GM19099 (cell line): ENCODE measurements around the gene CAST.

ENCODE experiments used
- POLR2A ChIP-seq: IDR thresholded peaks from 3 replicates; pipeline ENCODE4 v1.6.1; 2011; ENCODE audit warnings: low read depth; ENCODE audit not compliant: insufficient read length; ENCODE audit errors: extremely low read depth

Gene CAST

DNA sequence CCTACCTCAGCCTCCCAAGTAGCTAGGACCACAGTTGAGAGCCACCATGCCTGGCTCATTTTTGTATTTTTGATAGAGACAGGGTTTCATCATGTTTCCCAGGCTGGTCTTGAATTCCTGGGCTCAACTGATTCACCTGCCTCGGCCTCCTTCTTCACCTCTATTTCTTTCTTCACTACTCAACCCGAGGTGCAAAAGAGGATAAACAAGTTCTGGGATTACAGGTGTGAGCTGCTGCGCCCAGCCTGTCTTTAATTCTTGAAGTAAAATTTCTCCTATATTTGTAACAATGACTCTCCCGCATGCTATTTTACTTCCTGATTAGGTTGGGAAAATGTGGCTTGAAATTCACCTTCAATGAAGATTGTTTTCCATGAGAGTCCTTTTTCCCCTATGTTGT lies 46.4 kb downstream of the CAST start:
- no peak for TF ChIP-seq POLR2A

DNA sequence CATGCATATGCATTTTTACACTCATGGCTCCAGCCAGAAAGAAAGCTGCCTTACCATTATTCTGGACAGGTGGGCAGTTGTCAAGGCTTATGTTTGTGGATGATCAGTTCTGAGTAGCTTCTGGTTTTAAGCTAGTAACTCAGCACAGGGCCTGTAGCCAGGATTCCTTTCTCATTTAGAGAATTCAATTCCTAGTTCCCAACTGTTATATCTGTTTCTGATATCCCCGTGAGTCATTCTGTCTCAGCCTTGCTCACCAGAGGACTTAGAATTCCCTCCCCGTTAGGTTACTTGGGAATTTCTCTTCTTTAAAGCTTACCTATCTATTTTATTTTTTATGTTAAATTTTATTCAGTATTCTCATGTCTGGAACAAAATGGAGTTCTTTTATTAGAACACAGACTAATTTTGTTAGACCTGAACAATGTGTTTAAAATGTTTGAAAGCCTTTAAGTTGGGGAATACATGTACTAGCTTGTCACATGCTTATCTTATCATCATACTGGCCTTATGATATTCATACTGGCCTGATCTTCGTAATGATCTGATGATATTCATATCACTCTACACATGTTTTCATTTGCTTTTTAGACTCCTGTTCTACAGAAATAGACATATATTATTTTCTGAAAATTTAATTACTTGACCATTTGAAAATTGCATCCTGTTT lies 47.1 kb downstream of the CAST start:
- no peak for TF ChIP-seq POLR2A

DNA sequence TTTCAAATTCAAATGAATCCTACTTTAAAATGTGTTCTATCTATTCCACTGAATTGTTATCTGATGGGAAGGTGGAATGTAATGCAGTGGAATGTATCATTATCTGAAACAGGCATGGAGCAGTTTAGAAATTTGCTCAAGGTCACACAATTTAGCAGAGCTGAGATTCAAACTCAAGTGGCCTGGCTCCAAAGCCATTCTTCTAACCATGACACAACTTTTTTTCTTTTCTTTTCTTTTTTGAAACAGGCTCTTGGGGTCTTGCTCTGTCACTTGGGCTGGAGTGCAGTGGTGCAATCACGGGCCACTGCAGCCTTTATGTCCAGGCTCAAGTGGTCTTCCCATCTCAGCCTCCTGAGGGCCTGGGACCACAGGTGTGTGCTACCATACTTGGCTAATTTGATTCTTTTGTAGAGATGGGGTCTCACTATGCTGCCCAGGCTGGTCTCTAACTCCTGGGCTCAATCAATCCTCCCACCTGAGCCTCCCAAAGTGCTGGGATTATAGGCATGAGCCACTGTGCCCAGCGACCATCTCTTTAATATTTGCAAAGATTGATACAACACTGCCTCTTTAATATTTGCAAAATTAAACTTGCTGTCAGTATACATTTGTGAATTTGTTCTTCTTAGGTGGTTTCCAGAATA lies 50.0 kb downstream of the CAST start:
- TF ChIP-seq POLR2A: no peak

- no peak for TF ChIP-seq POLR2A
Measured at GRCh38 chr5:96714450-96714849, 52.3 kb downstream of the CAST start.

- TF ChIP-seq POLR2A: no peak
Measured at GRCh38 chr5:96714951-96715451, 52.8 kb downstream of the CAST start.

GRCh38 chr5:96716007-96716406 lies 53.8 kb downstream of the CAST start:
- no peak for TF ChIP-seq POLR2A

DNA sequence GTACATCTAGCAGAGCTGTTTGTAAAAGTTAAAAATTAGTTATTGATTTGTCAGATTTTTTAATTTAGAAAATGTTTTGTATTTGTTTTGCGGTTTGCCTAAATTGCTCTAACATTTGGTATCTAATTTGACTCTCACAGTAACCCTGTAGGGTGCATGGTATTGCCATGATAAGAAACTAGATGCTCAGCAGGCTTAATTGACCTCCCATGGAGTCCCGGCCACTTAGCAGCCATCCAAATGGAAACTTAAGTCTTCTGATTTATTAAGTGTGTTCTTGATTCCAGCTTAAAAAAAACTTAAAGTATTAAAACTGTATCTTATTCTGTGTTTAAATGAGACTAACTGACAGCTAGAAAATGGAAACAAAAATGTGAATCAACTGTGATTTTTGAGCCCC lies 54.5 kb downstream of the CAST start:
- TF ChIP-seq POLR2A: no peak

DNA sequence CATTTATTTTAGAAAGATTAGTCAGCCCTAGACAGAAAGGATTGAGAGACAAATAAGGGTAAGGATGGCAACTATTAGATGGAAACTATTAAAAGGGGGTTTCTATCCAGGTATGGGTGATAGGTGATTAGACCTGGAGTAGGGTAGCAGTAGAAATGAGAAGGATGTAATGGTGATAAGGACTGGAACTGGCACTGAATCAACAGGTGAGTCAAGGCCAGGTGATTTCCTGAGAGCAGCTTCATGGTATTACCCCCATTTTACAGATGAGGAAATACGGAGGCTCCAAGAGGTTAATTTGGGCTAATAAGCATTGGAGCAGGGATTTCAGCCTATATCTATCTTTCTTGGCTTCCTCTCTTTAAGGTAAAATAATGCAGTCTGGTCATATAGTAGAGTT lies 55.7 kb downstream of the CAST start:
- TF ChIP-seq POLR2A: no peak

DNA sequence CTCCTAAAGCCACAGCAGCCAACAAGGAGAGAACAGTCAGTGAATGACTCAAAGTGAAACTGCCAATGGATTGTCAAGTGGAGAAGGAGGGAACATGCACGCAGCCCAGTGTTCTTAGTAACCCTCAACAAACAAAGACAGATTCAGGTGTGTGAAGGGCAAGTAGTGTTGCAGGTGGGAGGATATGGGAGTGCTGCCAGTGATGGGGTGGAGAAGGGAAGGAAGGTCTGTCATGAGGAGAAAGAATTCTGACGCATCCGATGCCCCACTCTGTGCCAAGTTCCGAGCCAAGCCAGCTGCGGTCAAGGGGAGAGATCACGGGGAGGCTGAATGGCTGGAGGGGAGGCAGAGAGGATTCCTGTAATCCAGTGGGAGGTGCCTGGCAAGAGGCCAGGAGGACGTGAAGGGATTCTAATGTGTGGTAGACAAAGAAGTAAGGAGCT lies 56.5 kb downstream of the CAST start:
- no peak for TF ChIP-seq POLR2A

DNA sequence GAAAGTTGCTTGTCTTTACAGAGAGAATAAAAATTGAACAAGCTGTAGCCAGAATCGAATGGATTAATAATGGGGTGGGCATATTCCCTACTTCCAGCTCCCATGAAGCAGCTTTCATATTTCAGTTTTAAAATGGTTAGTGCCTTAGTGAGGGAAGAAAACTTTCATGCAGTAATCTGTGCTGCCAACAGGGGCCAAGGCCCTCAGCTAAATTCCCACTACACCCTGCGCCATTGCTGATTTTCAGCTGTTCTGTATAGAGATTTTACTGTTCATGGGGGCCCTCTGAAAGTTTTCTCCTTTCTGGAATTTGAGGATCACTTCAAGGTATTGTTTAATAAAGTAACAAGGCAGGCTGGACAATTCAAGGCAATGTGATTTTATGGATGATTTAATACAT lies 58.2 kb downstream of the CAST start:
- no peak for TF ChIP-seq POLR2A

DNA sequence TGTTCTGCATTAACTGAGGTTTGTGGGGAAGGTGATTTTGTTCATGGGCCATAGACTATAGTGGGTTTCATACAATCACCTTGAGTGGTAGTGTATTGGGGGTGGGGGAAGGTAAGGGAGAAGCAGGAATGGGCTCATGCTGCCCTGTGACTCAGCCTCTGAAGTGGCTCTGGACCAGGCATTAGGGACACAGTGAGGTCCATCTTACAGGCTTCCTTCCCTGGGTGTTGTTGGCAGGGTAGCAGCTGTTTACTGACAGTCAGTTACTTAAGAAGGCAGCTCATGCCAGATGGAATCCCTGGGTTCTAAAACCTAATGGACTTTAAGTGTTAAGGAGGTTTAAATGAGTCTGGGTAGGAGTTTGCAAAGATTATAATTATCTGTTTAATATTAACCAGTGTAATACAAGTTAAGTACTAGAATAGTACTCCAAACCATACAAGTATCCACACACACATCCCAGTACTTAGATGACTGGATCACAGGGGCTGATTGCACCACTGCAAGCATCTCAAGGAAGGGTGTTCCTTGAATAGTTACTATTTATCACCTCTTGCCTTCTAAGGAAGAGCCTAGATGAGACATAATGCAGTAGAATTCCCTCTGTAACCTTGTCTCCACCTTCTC lies 59.3 kb downstream of the CAST start:
- no peak for TF ChIP-seq POLR2A

DNA sequence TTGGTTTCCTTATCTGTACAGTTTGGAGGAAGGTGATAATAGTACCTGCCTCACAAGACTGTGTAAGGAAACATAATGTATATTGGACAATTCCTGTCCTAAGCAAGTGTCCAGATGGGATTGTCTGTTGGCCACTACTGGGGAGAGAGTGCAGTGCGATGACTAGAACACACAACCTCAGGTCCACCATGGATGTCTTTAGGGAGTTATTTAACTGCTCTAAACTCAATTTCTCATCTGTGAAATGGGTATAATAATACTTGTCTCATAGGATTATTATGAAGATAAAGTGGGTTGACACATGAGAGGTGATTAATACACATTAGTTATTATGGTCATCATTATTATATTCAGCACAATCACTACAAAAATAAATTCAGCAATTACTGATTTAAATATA lies 63.1 kb downstream of the CAST start:
- TF ChIP-seq POLR2A: no peak

DNA sequence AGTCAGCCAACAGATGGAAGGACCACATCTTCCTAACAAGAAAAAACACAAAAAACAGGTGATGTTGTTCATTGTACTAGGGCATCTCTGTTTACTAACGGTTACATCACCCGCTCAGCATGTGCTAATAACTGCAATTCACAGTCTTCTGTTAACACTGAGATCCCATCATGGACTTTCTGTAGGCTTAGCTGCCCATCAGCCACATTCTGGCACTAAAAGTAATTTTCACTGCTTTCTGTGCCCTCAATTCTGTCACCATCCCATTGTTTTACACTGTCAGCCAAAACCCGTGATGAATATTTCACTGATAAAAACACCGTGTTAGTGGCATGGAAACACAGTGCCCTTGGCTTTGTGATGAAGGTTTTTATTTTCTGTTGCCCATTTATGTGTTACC lies 64.6 kb downstream of the CAST start:
- no peak for TF ChIP-seq POLR2A

GRCh38 chr5:96729156-96729555 lies 67.0 kb downstream of the CAST start:
- no peak for TF ChIP-seq POLR2A

- TF ChIP-seq POLR2A: no peak
Measured at GRCh38 chr5:96730586-96730985, 68.4 kb downstream of the CAST start.
